ENCODE measurements around the gene KIAA1549.
A peak's percentile ranks its signal among the peaks of the same experiment; 100 is the strongest.

The KIAA1549 gene

GRCh38 chr7:138871065-138871813 lies 110.0 kb downstream of the KIAA1549 start:
- H3K4me3 ChIP-seq (ENCODE audit: control insufficient read depth, low read depth, low read length), result no peak overlapping the region
- no peak for DNase-seq (ENCODE audit: low read depth)
- no peak for TF ChIP-seq CTCF (IDR thresholded peaks at IDR 0.05; ENCODE audit: control insufficient read depth, insufficient read depth, low read depth, low read length, missing control alignments)

- no peak overlapping the region for H3K4me3 ChIP-seq (ENCODE audit: control insufficient read depth, low read depth, low read length)
- no peak for DNase-seq (ENCODE audit: low read depth)
- no peak for TF ChIP-seq CTCF (IDR thresholded peaks at IDR 0.05; ENCODE audit: control insufficient read depth, insufficient read depth, low read depth, low read length, missing control alignments)
These were observed 111.8 kb downstream of the KIAA1549 start for GRCh38 chr7:138869353-138869752.

GRCh38 chr7:138868711-138869110 lies 112.5 kb downstream of the KIAA1549 start:
- no peak for TF ChIP-seq CTCF (IDR thresholded peaks at IDR 0.05; ENCODE audit: control insufficient read depth, insufficient read depth, low read depth, low read length, missing control alignments)
- DNase-seq (ENCODE audit: low read depth), result no peak

GRCh38 chr7:138867744-138868143 lies 113.4 kb downstream of the KIAA1549 start:
- no peak for TF ChIP-seq CTCF (IDR thresholded peaks at IDR 0.05; ENCODE audit: control insufficient read depth, insufficient read depth, low read depth, low read length, missing control alignments)
- H3K4me3 ChIP-seq (ENCODE audit: control insufficient read depth, low read depth, low read length), result no peak overlapping the region
- no peak for DNase-seq (ENCODE audit: low read depth)

More at GRCh38 chr7:138868711-138869110, 112.5 kb downstream of the KIAA1549 start:
- H3K4me3 ChIP-seq (ENCODE audit: control insufficient read depth, low read depth, low read length), result no peak overlapping the region

- no peak overlapping the region for H3K4me3 ChIP-seq (ENCODE audit: control insufficient read depth, low read depth, low read length)
- TF ChIP-seq CTCF (IDR thresholded peaks at IDR 0.05; ENCODE audit: control insufficient read depth, insufficient read depth, low read depth, low read length, missing control alignments), result no peak
- no peak for DNase-seq (ENCODE audit: low read depth)
These were observed 114.8 kb downstream of the KIAA1549 start for GRCh38 chr7:138866353-138866752.

- H3K4me3 ChIP-seq (ENCODE audit: control insufficient read depth, low read depth, low read length), result no peak overlapping the region
- no peak for DNase-seq (ENCODE audit: low read depth)
- peak; percentile 26 for TF ChIP-seq CTCF (IDR thresholded peaks at IDR 0.05; ENCODE audit: control insufficient read depth, insufficient read depth, low read depth, low read length, missing control alignments)
These were observed 115.3 kb downstream of the KIAA1549 start for GRCh38 chr7:138865843-138866242.

Measured in AG09309 (cell line).